ENCODE data around the gene ZNF44. TPM values are rescaled to one million over a fixed set of nuclear protein-coding genes. Genes with fewer than 3 reads are reported as not detected.

Gene ZNF44
- total RNA-seq (10 to 100 TPM; 30.4 to 31.4 TPM), total RNA-seq (8.5 to 235 (median 94.7) reads per million in 172 experiments)
- 19.0 TPM for polyA plus RNA-seq (2013, experiment 1 of 2)
- 26.1 TPM for polyA plus RNA-seq (2013, experiment 2 of 2)

- no peak for TF ChIP-seq CTCF (IDR thresholded peaks at IDR 0.05)
- Histone ChIP-seq H3K27me3 (ENCODE audit: control insufficient read depth in 1 of 2, insufficient read depth in 2 of 2, low read length in 2 of 2) (no peaks in the 10 kb centered on the region), H3K36me3 (ENCODE audit: insufficient read depth, low read length) (peaks cover 3% of the 10 kb centered on the region), H3K4me1 (ENCODE audit: insufficient read depth, low read length) (peaks cover 46% of the 10 kb centered on the region), H3K9me3 (ENCODE audit: control insufficient read depth in 1 of 2, insufficient read depth in 1 of 2, low read length in 2 of 2) (no peaks in the 10 kb centered on the region), H3K27ac (ENCODE audit: low read depth in 1 of 2, low read length in 2 of 2) (peak within 1 kb of the TSS; percentile 78 to 92), H3K4me3 (ENCODE audit: low read length) (peak within 1 kb of the TSS; percentile 96)
- ATAC-seq (ENCODE audit: poor library complexity) (peak; percentile 95), DNase-seq (peak; percentile 88 to 99 (median 94))
- peaks cover 34% of the 10 kb centered on the region for H3K36me3 Mint-ChIP-seq (ENCODE audit: low read depth)
- peak within 1 kb of the TSS; percentile 98 for H3K4me3 Mint-ChIP-seq
- H3K9me3 Mint-ChIP-seq, result no peaks in the 10 kb centered on the region
- peaks cover 41% of the 10 kb centered on the region for H3K4me1 Mint-ChIP-seq (ENCODE audit: low read depth)
- CTCF ChIA-PET, result interaction anchor here (0.8 kb wide), 1 partner anchor 12 kb away, joined by 4 read pairs; no protein-coding TSS in a partner anchor
- POLR2A ChIA-PET, result interaction anchor here (0.6 to 4.9 kb wide), 11 partner anchors 16 to 370 kb away, joined by 3 to 64 read pairs (median 4); partner anchors contain the start of genes ZNF136, ZNF442, ZNF563 and ZNF564
- H3K27me3 Mint-ChIP-seq, result no peaks in the 10 kb centered on the region
- intact Hi-C loops (cut with DNase I, micrococcal nuclease), result loop anchor here (1.0 to 10.0 kb wide), 6 partner anchors 39 to 148 kb away; partner anchors contain the start of genes ZNF443 (in 2 of the 2), ZNF136 (in 1 of the 2) and ZNF563 (in 1 of the 2)
- H3K27ac Mint-ChIP-seq, result peak within 1 kb of the TSS; percentile 99
Measured at GRCh38 chr19:12294249-12295158, at the start of gene ZNF44. Gene ZNF44 (minus strand): TSS chr19:12294883. CDS start chr19:12294694, 189 bp downstream.

GRCh38 chr19:12333162-12334159, 38.8 kb upstream of the ZNF44 start, which contains the start of gene ZNF563:
Gene ZNF563 (minus strand): TSS chr19:12333633. CDS start chr19:12333482, 151 bp downstream.
- Histone ChIP-seq H3K36me3 (ENCODE audit: insufficient read depth, low read length) (no peaks in the 10 kb centered on the region), H3K27ac (ENCODE audit: low read depth in 1 of 2, low read length in 2 of 2) (peak within 1 kb of the TSS; percentile 84 to 90), H3K4me1 (ENCODE audit: insufficient read depth, low read length) (peaks cover 25% of the 10 kb centered on the region), H3K9me3 (ENCODE audit: control insufficient read depth in 1 of 2, insufficient read depth in 1 of 2, low read length in 2 of 2) (no peaks in the 10 kb centered on the region), H3K4me3 (ENCODE audit: low read length) (peak within 1 kb of the TSS; percentile 86), H3K27me3 (ENCODE audit: control insufficient read depth in 1 of 2, insufficient read depth in 2 of 2, low read length in 2 of 2) (no peaks in the 10 kb centered on the region)
- DNase-seq (peak; percentile 96 to 99 (median 98)), ATAC-seq (ENCODE audit: poor library complexity) (peak; percentile 92)
- Mint-ChIP-seq H3K27me3 (no peaks in the 10 kb centered on the region), H3K4me3 (peak within 1 kb of the TSS; percentile 100), H3K4me1 (ENCODE audit: low read depth) (peaks cover 47% of the 10 kb centered on the region), H3K9me3 (no peaks in the 10 kb centered on the region), H3K27ac (peak within 1 kb of the TSS; percentile 96), H3K36me3 (ENCODE audit: low read depth) (peaks cover 9% of the 10 kb centered on the region)
- ChIA-PET CTCF (interaction anchor here (0.9 to 1.9 kb wide), 6 partner anchors 14 to 410 kb away, joined by 3 to 9 read pairs (median 4); partner anchors contain the start of genes ZNF20 and ZNF442), POLR2A (interaction anchor here (0.7 to 2.9 kb wide), 24 partner anchors 13 to 536 kb away, joined by 3 to 64 read pairs (median 6); partner anchors contain the start of genes ZNF136, ZNF20, ZNF44 and ZNF442)
- TF ChIP-seq CTCF (IDR thresholded peaks at IDR 0.05), result no peak
- intact Hi-C loops (cut with DNase I, micrococcal nuclease), result loop anchor here (1.0 to 10.0 kb wide), 6 partner anchors 31 to 449 kb away; partner anchors contain the start of genes ZNF136 (in 2 of the 2), ZNF44 (in 1 of the 2), ZNF442 (in 1 of the 2) and ZNF69 (in 1 of the 2)

Measured in CD4-positive, alpha-beta T cell (primary cell).